ENCODE measurements around the gene TIMM44.

TIMM44 gene

GRCh38 chr19:7912697-7913564, 30.5 kb downstream of the TIMM44 start:
- DNase-seq = no peak

GRCh38 chr19:7912144-7912696, 31.2 kb downstream of the TIMM44 start:
- DNase-seq = no peak

GRCh38 chr19:7911508-7912143, 31.8 kb downstream of the TIMM44 start:
- DNase-seq = no peak

- DNase-seq = no peak
Observed at GRCh38 chr19:7910321-7911161, 32.9 kb downstream of the TIMM44 start.

GRCh38 chr19:7909471-7910067, 33.9 kb downstream of the TIMM44 start:
- no peak for DNase-seq

DNA sequence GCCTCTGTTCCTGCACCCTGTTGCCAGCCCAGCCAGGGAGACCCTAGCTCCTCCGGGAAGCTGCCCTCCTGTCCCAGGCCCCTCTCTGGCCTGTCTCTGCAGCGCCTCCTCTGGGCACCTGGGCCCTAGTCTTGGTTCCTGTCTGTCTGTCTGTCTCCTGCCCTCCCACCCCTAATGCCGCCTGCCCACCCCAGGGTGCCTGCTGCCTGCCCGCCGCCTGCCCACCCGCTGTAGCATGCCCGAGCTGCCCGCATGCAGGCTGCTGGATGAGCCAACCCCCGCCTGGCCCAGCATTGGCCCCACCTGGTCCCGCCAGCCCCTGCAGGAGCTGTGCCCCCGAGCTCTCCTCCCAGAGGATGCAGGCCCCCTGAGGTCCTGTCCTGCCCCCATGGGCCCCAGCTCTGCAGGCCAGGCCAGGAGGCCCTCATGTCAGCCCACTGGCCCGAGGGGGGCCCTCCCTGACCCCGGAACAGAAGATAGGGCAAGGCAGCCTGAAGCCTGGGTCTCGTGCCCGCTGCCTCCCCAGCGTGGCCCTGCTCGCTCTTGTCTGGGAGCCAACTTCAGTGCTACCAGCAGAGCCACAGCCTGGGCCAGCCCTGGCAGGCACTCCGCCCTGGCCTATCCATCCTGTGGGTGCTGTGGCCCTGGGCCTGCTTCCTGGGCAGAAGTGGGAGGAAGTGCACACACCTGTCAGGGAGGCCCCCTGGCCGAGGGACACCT, 34.6 kb downstream of the TIMM44 start:
- no peak for DNase-seq

GRCh38 chr19:7908078-7908699, 35.3 kb downstream of the TIMM44 start:
- DNase-seq = no peak

GRCh38 chr19:7907544-7907943, 35.9 kb downstream of the TIMM44 start:
- no peak for DNase-seq

DNA sequence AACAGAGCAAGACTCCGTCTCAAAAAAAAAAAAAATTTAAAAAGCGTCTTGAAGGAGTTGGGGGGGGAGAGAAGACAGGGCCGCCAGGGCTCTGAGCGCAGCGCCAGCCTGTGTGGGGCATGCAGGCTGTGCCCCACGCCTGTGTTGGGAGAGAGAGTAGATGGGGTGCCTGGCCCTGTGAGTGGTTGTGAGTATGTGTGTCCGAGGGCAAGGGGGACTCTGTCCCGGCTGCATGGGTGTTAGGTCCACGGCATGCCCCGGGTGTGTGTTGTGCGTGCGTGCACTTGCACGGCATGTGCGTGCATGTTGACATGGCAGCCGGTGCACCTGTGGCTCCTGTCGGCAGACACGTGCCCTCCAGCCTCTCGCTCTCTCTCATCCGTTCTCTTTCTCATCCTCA, 36.3 kb downstream of the TIMM44 start:
- no peak for DNase-seq

DNA sequence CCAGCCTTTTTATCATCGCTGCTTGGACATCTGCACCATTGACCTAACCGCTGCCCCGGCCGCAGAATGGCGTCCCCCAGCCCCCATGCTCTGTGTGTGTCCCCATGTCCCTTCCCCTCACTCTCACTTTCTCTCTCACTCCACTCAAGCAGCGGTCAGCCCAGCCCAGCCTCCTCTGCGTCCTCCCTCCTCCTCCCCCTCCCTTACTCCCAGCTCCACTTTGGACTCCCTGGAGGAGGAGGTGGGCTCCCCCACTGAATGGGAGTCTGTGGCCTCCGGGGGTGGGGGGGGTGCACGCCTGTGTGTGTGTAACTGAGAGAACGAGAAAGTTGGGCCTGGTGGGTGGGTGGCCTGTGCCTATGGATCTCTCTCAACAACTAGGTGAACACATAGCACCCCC, 37.6 kb downstream of the TIMM44 start:
- DNase-seq = no peak

- DNase-seq = no peak
Observed at GRCh38 chr19:7905268-7905667, 38.2 kb downstream of the TIMM44 start.

DNA sequence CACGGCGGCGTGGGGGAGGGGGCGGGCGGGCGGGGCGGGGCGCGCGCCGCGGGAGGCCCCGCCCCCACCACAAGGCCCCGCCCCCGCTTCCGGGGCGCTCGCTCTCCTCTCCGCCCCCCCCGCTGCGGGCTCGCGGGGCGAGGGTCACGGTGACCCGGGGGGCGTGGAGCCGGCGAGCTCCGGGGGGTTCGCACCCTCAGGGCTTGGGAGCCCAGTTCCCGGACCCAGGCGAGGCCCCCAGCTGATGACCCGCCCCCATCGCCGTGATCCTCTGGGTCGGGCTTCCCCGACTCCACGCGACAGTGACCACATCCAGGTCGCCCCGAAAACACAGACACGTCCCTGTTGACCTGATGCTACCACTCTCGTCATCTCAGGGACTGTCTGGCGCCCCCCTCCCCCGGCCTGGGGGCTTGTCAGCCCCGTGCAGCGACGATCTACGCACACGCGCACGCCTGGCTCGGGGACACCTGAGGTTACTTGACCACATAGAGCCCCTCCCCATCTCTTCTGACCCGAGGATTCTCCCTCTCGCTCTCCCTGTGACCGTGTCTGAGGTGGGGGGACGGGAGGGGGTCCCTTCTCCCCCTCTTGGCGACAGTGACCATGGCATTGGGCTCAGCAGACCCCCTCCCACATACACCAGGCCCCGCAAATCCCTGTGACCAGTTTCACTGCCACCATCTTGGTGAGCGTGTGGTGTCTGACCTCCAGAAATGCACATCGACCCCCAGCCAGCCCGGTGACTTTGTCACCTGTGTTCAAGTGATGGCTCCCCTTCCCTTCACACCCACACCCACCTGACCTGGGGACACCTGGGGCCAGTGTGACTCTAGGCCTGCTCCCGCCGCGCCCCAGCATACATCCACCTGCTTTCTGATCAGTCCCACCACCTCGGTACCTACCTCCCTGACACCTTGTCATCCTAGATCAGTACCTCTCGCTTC, 39.1 kb downstream of the TIMM44 start:
- DNase-seq = peak; percentile 70

DNA sequence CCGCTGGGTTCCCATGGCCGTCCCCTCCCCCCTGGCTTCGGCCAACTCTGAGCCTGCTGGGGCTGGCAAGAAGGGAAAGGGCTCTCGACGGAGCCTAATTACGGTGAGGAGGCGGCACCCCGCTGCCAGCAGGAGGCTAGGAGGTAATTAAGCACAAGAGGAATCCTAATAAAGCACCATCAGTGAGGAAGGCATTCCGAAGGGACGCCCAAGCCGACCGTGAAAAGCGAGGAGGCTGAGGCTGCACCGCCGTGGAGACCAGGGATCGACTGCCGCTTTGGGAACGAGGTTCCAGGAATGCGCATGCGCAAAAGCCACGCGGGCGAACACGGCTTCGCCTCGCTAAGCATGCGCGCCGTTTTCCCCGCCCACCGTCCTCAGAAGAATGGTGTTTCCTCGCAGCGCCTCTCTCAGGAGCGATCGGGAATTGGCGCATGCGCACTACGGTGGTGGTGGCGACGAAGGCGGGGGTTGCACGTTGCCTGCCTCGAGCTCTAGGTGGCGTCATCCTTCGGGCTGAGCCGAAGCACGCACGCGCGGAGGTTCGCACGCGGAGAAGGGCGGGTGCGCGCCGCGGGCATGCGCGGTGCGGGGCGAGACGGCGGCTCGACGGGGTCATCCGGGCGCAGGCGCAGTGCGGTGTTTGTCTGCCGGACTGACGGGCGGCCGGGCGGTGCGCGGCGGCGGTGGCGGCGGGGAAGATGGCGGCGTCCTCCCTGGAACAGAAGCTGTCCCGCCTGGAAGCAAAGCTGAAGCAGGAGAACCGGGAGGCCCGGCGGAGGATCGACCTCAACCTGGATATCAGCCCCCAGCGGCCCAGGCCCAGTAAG, 40.0 kb downstream of the TIMM44 start, which contains the start of gene MAP2K7:
MAP2K7 (plus strand) TSS at position 634 of the 830 bp plus-strand sequence; CDS start at position 702, 68 bp downstream.
- peak; percentile 99 for DNase-seq

- no peak for DNase-seq
Observed at GRCh38 chr19:7902796-7903243, 40.6 kb downstream of the TIMM44 start.

DNA sequence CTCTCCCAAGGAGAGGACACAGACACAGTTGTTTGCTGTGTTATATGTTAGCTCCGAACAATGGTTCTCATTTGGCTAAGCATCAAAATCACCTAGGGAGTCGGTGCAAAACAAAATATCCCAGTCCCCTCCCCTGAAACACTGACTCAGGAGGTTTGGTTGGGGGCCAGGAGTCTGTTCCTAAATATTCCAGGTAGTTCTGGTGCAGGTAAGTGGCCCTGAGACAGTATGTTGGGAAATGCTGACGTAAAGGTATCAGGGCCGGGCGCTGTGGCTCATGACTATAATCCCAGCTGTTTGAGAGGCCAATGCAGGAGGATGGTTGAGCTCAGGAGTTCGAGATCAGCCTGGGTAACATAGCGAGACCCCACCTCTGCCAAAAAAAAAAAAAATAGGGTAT, 42.1 kb downstream of the TIMM44 start:
- DNase-seq = no peak

DNA sequence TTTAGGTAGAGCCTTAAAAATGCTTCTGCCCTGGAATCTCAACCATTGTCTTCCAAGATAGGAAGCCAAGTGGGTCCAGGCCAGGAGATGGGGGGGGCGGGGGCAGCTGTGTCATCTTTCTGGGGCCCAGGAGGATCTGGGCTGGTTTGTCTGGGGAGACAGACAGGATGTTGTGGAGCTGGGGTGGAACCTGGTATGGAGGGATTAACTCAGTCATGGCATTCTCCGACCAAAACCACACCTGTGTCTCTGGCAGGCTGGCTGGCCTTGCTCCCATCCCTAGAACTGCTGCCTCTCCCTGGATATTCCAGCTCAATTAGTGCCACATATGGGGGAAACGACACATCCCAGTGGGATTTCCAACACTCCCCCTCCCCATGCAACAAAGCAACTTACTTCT, 42.5 kb downstream of the TIMM44 start:
- no peak for DNase-seq

GRCh38 chr19:7900401-7900870, 43.0 kb downstream of the TIMM44 start:
- no peak for DNase-seq

- DNase-seq = no peak
Observed at GRCh38 chr19:7899751-7900378, 43.6 kb downstream of the TIMM44 start.

DNA sequence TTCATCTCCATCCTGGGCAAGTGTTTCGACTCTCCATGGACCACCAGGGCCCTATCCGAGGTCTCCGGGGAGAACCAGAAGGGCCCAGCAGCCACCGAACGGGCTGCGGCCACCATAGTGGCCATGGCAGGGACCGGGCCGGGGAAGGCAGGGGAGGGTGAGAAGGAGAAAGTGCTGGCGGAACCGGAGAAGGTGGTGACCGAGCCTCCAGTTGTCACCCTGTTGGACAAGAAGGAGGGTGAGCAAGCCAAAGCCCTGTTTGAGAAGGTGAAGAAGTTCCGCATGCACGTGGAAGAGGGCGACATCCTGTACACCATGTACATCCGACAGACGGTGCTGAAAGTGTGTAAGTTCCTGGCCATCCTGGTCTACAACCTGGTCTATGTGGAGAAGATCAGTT, 44.5 kb downstream of the TIMM44 start:
- no peak for DNase-seq

Measured in stimulated activated naive CD4-positive, alpha-beta T cell treated with Interleukin-2 at 50 U/mL for 16 hours (primary cell).